Activated T-cell treated with anti-CD3 and anti-CD28 coated beads for 1 hour (primary cell): ENCODE measurements around the gene AP5S1.

Source experiments
- DNase-seq: peaks from one replicate; pipeline ENCODE4 v3.0.0-alpha.2; 2020; ENCODE audit warnings: low read depth

Gene AP5S1

DNA sequence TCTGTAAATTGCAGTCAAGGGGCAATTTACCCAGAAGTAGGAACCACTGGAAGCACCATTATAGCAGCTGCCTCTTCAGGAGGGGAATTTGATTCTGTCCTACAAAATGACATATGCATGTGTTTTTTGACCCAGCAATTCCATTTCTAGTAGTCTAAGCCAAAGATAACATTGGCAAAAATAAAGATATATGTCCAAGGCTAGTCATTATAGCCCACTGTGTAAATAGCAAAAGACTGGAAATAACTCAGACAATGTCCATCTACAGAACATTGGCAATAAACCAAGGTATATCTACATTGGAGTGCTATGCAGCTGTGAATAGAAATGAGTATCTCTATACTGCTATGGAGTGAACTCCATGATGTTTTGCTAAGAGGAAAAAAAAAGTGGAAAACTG is 56.3 kb downstream of the AP5S1 start:
- DNase-seq, result no peak
